Midbrain (tissue), 1 donor: Measurements from ENCODE around the gene TSNAXIP1.

Source experiments
- DNase-seq: peaks from one replicate; lab custom pipeline; 2025; lab: John Stamatoyannopoulos, UW

TSNAXIP1 gene

GRCh38 chr16:67782567-67783352 lies 23.9 kb upstream of the TSNAXIP1 start:
- DNase-seq, result no peak

- DNase-seq, result no peak
These were observed 23.4 kb upstream of the TSNAXIP1 start for GRCh38 chr16:67783353-67783725.

GRCh38 chr16:67786491-67786890 lies 20.2 kb upstream of the TSNAXIP1 start:
- no peak for DNase-seq

- DNase-seq, result no peak
These were observed 16.6 kb upstream of the TSNAXIP1 start for GRCh38 chr16:67790071-67790470.

GRCh38 chr16:67796099-67796718 lies 10.5 kb upstream of the TSNAXIP1 start:
- no peak for DNase-seq

- no peak for DNase-seq
These were observed 6.3 kb upstream of the TSNAXIP1 start for GRCh38 chr16:67800338-67800926.

GRCh38 chr16:67801241-67801640 lies 5.4 kb upstream of the TSNAXIP1 start:
- no peak for DNase-seq

GRCh38 chr16:67801883-67802282 lies 4.8 kb upstream of the TSNAXIP1 start:
- DNase-seq, result no peak

- DNase-seq, result no peak
These were observed 2.8 kb upstream of the TSNAXIP1 start for GRCh38 chr16:67803894-67804293.

- DNase-seq, result no peak
These were observed 1.7 kb upstream of the TSNAXIP1 start for GRCh38 chr16:67804853-67805542.

- no peak for DNase-seq
These were observed 816 bp upstream of the TSNAXIP1 start for GRCh38 chr16:67805718-67806427.

GRCh38 chr16:67807148-67807682 lies 526 bp downstream of the TSNAXIP1 start:
- DNase-seq, result no peak

GRCh38 chr16:67811899-67812298 lies 5.2 kb downstream of the TSNAXIP1 start:
- no peak for DNase-seq

GRCh38 chr16:67814567-67814966 lies 7.9 kb downstream of the TSNAXIP1 start:
- no peak for DNase-seq

- DNase-seq, result no peak
These were observed 14.0 kb downstream of the TSNAXIP1 start for GRCh38 chr16:67820608-67821259.

- no peak for DNase-seq
These were observed 15.8 kb downstream of the TSNAXIP1 start for GRCh38 chr16:67822511-67822910.

- no peak for DNase-seq
These were observed 18.4 kb downstream of the TSNAXIP1 start for GRCh38 chr16:67825119-67825518.

- DNase-seq, result no peak
These were observed 19.2 kb downstream of the TSNAXIP1 start for GRCh38 chr16:67825906-67826305.

GRCh38 chr16:67828651-67829050 lies 22.0 kb downstream of the TSNAXIP1 start:
- no peak for DNase-seq

GRCh38 chr16:67833030-67833414 lies 26.3 kb downstream of the TSNAXIP1 start:
- no peak for DNase-seq
